ENCODE data around the gene FLVCR2. TPM values are rescaled to one million over a fixed set of nuclear protein-coding genes. Genes with fewer than 3 reads are reported as not detected.

The FLVCR2 gene
- total RNA-seq, 2 donors from 2014 or later: 6.2 to 8.9 TPM

GRCh38 chr14:75549169-75549568 is 29.3 kb upstream of the FLVCR2 start:
- Mint-ChIP-seq H3K27ac (no peak overlapping the region), H3K36me3 (ENCODE audit: low read depth) (no peaks in the 10 kb centered on the region)

GRCh38 chr14:75551021-75551420 is 27.4 kb upstream of the FLVCR2 start:
- H3K27me3 Mint-ChIP-seq (ENCODE audit: insufficient read depth): peaks cover 8% of the 10 kb centered on the region
- no peaks in the 10 kb centered on the region for H3K4me1 Mint-ChIP-seq
- H3K9ac ChIP-seq (ENCODE audit: extremely low read depth, low read length, poor library complexity, severe bottlenecking): no peak overlapping the region
- DNase-seq: no peak
- H3K27ac Mint-ChIP-seq: no peak overlapping the region
- H3K36me3 Mint-ChIP-seq (ENCODE audit: low read depth): no peaks in the 10 kb centered on the region
- no peaks in the 10 kb centered on the region for H3K9me3 Mint-ChIP-seq
- no peaks in the 10 kb centered on the region for H3K36me3 ChIP-seq (ENCODE audit: control insufficient read depth, insufficient read depth, low read length)
- H3K9me3 ChIP-seq (ENCODE audit: control insufficient read depth, low read length): no peaks in the 10 kb centered on the region
- no peak overlapping the region for H3K27ac ChIP-seq (ENCODE audit: low read depth, low read length)
- H3K4me3 Mint-ChIP-seq: no peak overlapping the region
- H3K4me1 ChIP-seq (ENCODE audit: control insufficient read depth, insufficient read depth, low read length): no peaks in the 10 kb centered on the region
- no peak for TF ChIP-seq CTCF (conservative IDR thresholded peaks at IDR 0.05)
- WGBS, 2 experiments (ENCODE audit: insufficient coverage in 1 of 2, insufficient read length in 1 of 2): 89 to 97% methylated on average over 5 to 7 of the region's 7 CpGs
- no peaks in the 10 kb centered on the region for H3K27me3 ChIP-seq (ENCODE audit: control insufficient read depth, insufficient read depth, low read length, poor library complexity, severe bottlenecking)
- H3K4me3 ChIP-seq (ENCODE audit: low read length): no peak overlapping the region

More at GRCh38 chr14:75549169-75549568, 29.3 kb upstream of the FLVCR2 start:
- no peaks in the 10 kb centered on the region for H3K36me3 ChIP-seq (ENCODE audit: control insufficient read depth, insufficient read depth, low read length)
- H3K4me1 ChIP-seq (ENCODE audit: control insufficient read depth, insufficient read depth, low read length): no peaks in the 10 kb centered on the region
- H3K4me1 Mint-ChIP-seq: no peaks in the 10 kb centered on the region
- H3K9me3 ChIP-seq (ENCODE audit: control insufficient read depth, low read length): no peaks in the 10 kb centered on the region
- H3K9me3 Mint-ChIP-seq: no peaks in the 10 kb centered on the region
- WGBS, 2 experiments (ENCODE audit: insufficient coverage in 1 of 2, insufficient read length in 1 of 2): 76 to 78% methylated on average over 5 of the region's 5 CpGs
- no peaks in the 10 kb centered on the region for H3K27me3 ChIP-seq (ENCODE audit: control insufficient read depth, insufficient read depth, low read length, poor library complexity, severe bottlenecking)
- TF ChIP-seq CTCF (conservative IDR thresholded peaks at IDR 0.05): no peak
- peaks cover 8% of the 10 kb centered on the region for H3K27me3 Mint-ChIP-seq (ENCODE audit: insufficient read depth)
- no peak for DNase-seq
- no peak overlapping the region for H3K4me3 Mint-ChIP-seq
- no peak overlapping the region for H3K27ac ChIP-seq (ENCODE audit: low read depth, low read length)
- no peak overlapping the region for H3K9ac ChIP-seq (ENCODE audit: extremely low read depth, low read length, poor library complexity, severe bottlenecking)
- H3K4me3 ChIP-seq (ENCODE audit: low read length): no peak overlapping the region

GRCh38 chr14:75553157-75553556 is 25.3 kb upstream of the FLVCR2 start:
- Histone ChIP-seq H3K27ac (ENCODE audit: low read depth, low read length) (no peak overlapping the region), H3K27me3 (ENCODE audit: control insufficient read depth, insufficient read depth, low read length, poor library complexity, severe bottlenecking) (no peaks in the 10 kb centered on the region), H3K36me3 (ENCODE audit: control insufficient read depth, insufficient read depth, low read length) (no peaks in the 10 kb centered on the region), H3K9ac (ENCODE audit: extremely low read depth, low read length, poor library complexity, severe bottlenecking) (no peak overlapping the region), H3K4me1 (ENCODE audit: control insufficient read depth, insufficient read depth, low read length) (no peaks in the 10 kb centered on the region), H3K4me3 (ENCODE audit: low read length) (no peak overlapping the region), H3K9me3 (ENCODE audit: control insufficient read depth, low read length) (peaks cover 7% of the 10 kb centered on the region)
- H3K27me3 Mint-ChIP-seq (ENCODE audit: insufficient read depth): peaks cover 4% of the 10 kb centered on the region
- no peaks in the 10 kb centered on the region for H3K36me3 Mint-ChIP-seq (ENCODE audit: low read depth)
- whole genome bisulfite sequencing, 2 experiments (ENCODE audit: insufficient coverage in 1 of 2, insufficient read length in 1 of 2): 99 to 100% methylated on average over 2 to 6 of the region's 6 CpGs
- H3K27ac Mint-ChIP-seq: no peak overlapping the region
- no peaks in the 10 kb centered on the region for H3K4me1 Mint-ChIP-seq
- TF ChIP-seq CTCF (conservative IDR thresholded peaks at IDR 0.05): no peak
- peaks cover 4% of the 10 kb centered on the region for H3K9me3 Mint-ChIP-seq
- H3K4me3 Mint-ChIP-seq: no peak overlapping the region
- no peak for DNase-seq

Measured in endodermal cell (in vitro differentiated cells).